ENCODE measurements around the gene HEATR5B. TPM values are rescaled to one million over a fixed set of nuclear protein-coding genes. Genes with fewer than 3 reads are reported as not detected.

The HEATR5B gene
- total RNA-seq, 4 donors from 2014 or later, result 32.2 to 48.7 (median 39.4) TPM

- H3K4me1 ChIP-seq, result peaks cover 0 to 5% (median 0%) of the 10 kb centered on the region in 4 donors
- no peak overlapping the region for H3K4me3 ChIP-seq
- H3K36me3 ChIP-seq, result peaks cover 0 to 58% (median 0%) of the 10 kb centered on the region in 3 donors
- TF ChIP-seq CTCF (IDR thresholded peaks at IDR 0.05) (no peak), POLR2A (IDR thresholded peaks at IDR 0.05) (no peak)
- DNase-seq, result no peak
- H3K27ac ChIP-seq, result peak overlapping the region in 1 of 4 donors; percentile 25
- H3K27me3 ChIP-seq, result no peaks in the 10 kb centered on the region
- no peaks in the 10 kb centered on the region for H3K9me3 ChIP-seq
Observed at GRCh38 chr2:37090019-37090477, 5.9 kb upstream of the HEATR5B start.

GRCh38 chr2:37085731-37086147, 1.6 kb upstream of the HEATR5B start:
- no peak overlapping the region for H3K27ac ChIP-seq
- peaks cover 0 to 22% (median 2%) of the 10 kb centered on the region in 4 donors for H3K4me1 ChIP-seq
- TF ChIP-seq POLR2A (IDR thresholded peaks at IDR 0.05), result no peak
- no peak for TF ChIP-seq CTCF (IDR thresholded peaks at IDR 0.05)
- H3K27me3 ChIP-seq, result no peaks in the 10 kb centered on the region
- no peaks in the 10 kb centered on the region for H3K9me3 ChIP-seq
- peaks cover 0 to 21% (median 0%) of the 10 kb centered on the region in 3 donors for H3K36me3 ChIP-seq
- no peak for DNase-seq
- no peak overlapping the region for H3K4me3 ChIP-seq

- H3K4me1 ChIP-seq, result peaks cover 0 to 28% (median 2%) of the 10 kb centered on the region in 4 donors
- no peak for TF ChIP-seq POLR2A (IDR thresholded peaks at IDR 0.05)
- no peak for TF ChIP-seq CTCF (IDR thresholded peaks at IDR 0.05)
- H3K9me3 ChIP-seq, result no peaks in the 10 kb centered on the region
- peak overlapping the region; percentile 71 to 80 (median 78) for H3K27ac ChIP-seq
- no peaks in the 10 kb centered on the region for H3K27me3 ChIP-seq
- peaks cover 0 to 14% (median 0%) of the 10 kb centered on the region in 3 donors for H3K36me3 ChIP-seq
- no peak for DNase-seq
- H3K4me3 ChIP-seq, result peak overlapping the region; percentile 52 to 88 (median 68)
Observed at GRCh38 chr2:37084797-37085196, 625 bp upstream of the HEATR5B start.

GRCh38 chr2:37080689-37081088, 3.5 kb downstream of the HEATR5B start:
- TF ChIP-seq POLR2A (IDR thresholded peaks at IDR 0.05) (no peak), CTCF (IDR thresholded peaks at IDR 0.05) (no peak)
- H3K36me3 ChIP-seq, result peaks cover 0 to 33% (median 0%) of the 10 kb centered on the region in 3 donors
- peak overlapping the region in 1 of 4 donors; percentile 26 for H3K27ac ChIP-seq
- no peak overlapping the region for H3K4me3 ChIP-seq
- no peaks in the 10 kb centered on the region for H3K9me3 ChIP-seq
- H3K4me1 ChIP-seq, result peaks cover 0 to 32% (median 2%) of the 10 kb centered on the region in 4 donors
- no peaks in the 10 kb centered on the region for H3K27me3 ChIP-seq
- DNase-seq, result no peak

GRCh38 chr2:37080266-37080665, 3.9 kb downstream of the HEATR5B start:
- no peak for TF ChIP-seq POLR2A (IDR thresholded peaks at IDR 0.05)
- TF ChIP-seq CTCF (IDR thresholded peaks at IDR 0.05), result no peak
- no peaks in the 10 kb centered on the region for H3K27me3 ChIP-seq
- peaks cover 0 to 29% (median 2%) of the 10 kb centered on the region in 4 donors for H3K4me1 ChIP-seq
- H3K27ac ChIP-seq, result peak overlapping the region in 1 of 4 donors; percentile 26
- no peaks in the 10 kb centered on the region for H3K9me3 ChIP-seq
- DNase-seq, result no peak
- no peak overlapping the region for H3K4me3 ChIP-seq
- H3K36me3 ChIP-seq, result peaks cover 0 to 37% (median 0%) of the 10 kb centered on the region in 3 donors
